Brain microvascular endothelial cell (primary cell): Measurements from ENCODE around the gene PNPLA6.
"Not testable (repeated sequence)": the region's sequence is repeated elsewhere in the genome, so short reads cannot be mapped to it uniquely, and the experiment has no call there.

Source experiments
- DNase-seq: peaks from one replicate; pipeline ENCODE4 v3.0.0-alpha.2; 2020
- H3K27ac ChIP-seq: fragments of 250-450 bp; sonication (Bioruptor Pico); 2 replicates; pipeline ENCODE4 v1.5.1; 2020; ENCODE audit warnings: mild to moderate bottlenecking, moderate library complexity
- H3K27me3 ChIP-seq: fragments of 250-450 bp; sonication (Bioruptor Pico); replicated peaks from 2 replicates; pipeline ENCODE4 v1.5.1; 2020; ENCODE audit warnings: mild to moderate bottlenecking
- H3K36me3 ChIP-seq: fragments of 250-450 bp; sonication (Bioruptor Pico); replicated peaks from 2 replicates; pipeline ENCODE4 v1.5.1; 2020; ENCODE audit warnings: mild to moderate bottlenecking
- H3K4me3 ChIP-seq: 2 replicates; pipeline ENCODE4 v1.5.1; 2011; ENCODE audit warnings: low read depth, mild to moderate bottlenecking, control low read depth, low read length, moderate library complexity
- CTCF ChIP-seq: IDR thresholded peaks from 2 replicates; pipeline ENCODE4 v1.5.1; 2011; ENCODE audit warnings: low read depth, mild to moderate bottlenecking, moderate library complexity, low read length, control low read depth, inconsistent platforms; ENCODE audit errors: missing control alignments
- in situ Hi-C: cut with HindIII; loops from 2 replicates; pipeline ENCODE4 v1.10.0; 2017; ENCODE audit warnings: low sequenced_read_pairs, low pct_ligation_motif_present

The PNPLA6 gene

DNA sequence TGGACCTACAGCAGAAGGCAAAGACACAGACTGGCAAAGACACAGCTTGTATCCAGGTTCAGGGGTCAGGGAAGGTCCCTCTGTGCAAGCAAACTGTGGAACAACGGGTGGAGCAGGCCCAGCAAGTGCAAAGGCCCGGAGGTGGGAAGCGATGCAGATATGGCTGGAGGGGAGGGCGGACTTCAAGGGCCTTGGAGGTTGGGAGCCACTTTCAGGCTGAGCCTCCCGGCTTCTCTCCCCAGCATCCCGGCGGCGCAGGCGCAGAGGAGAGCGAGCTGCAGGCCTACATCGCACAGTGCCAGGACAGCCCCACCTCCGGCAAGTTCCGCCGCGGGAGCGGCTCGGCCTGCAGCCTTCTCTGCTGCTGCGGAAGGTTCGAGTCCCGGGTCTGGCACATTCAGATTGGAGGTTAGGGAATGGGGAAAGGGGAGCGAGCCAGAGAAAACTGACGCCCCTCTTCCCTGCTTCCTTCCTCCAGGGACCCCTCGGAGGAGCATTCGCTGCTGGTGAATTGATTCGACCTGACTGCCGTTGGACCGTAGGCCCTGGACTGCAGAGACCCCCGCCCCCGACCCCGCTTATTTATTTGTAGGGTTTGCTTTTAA lies 2.1 kb upstream of the PNPLA6 start:
- Histone ChIP-seq H3K27me3 (no peaks in the 10 kb centered on the region), H3K27ac (peak overlapping the region; percentile 13), H3K36me3 (peaks cover 9% of the 10 kb centered on the region), H3K4me3 (peak overlapping the region; percentile 98)
- in situ Hi-C loops = no loop called here
- no peak for DNase-seq
- TF ChIP-seq CTCF = no peak

- DNase-seq = peak; percentile 73
- Histone ChIP-seq H3K36me3 (peaks cover 11% of the 10 kb centered on the region), H3K27me3 (no peaks in the 10 kb centered on the region), H3K4me3 (peak overlapping the region; percentile 98), H3K27ac (peak overlapping the region; percentile 63)
- TF ChIP-seq CTCF = no peak
- in situ Hi-C loops = no loop called here
Measured at GRCh38 chr19:7533925-7534480, 1.5 kb upstream of the PNPLA6 start.

DNA sequence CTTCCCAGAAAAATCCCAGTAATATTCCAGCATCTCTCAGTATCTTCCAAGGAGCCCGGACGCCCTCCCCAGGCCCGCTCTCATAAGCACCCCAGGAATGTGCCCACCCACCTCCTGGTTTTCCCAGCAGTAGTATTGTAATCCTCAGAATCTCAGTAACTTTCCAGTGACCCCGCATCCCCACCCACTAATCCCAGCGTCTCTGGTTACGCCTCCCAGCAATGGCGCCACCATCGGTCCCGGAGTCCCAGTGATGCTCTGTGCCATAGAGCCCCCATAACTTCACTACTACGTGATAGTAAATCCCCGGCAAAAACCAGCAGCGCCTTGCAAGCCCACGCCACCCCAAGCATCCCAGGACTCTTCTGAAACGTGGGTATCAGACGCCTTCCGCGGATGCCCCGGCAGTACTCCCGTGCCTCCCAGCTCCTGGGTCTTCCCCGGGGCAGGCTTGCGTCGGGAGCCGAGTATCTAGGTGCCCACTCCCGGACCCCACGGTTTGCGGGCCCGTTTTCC lies 928 bp upstream of the PNPLA6 start:
- in situ Hi-C loops = no loop called here
- peak overlapping the region; percentile 98 for H3K4me3 ChIP-seq
- peak; percentile 78 for DNase-seq
- H3K27me3 ChIP-seq = no peaks in the 10 kb centered on the region
- H3K36me3 ChIP-seq = peaks cover 10% of the 10 kb centered on the region
- peak; percentile 36 for TF ChIP-seq CTCF
- peak overlapping the region; percentile 63 for H3K27ac ChIP-seq

DNA sequence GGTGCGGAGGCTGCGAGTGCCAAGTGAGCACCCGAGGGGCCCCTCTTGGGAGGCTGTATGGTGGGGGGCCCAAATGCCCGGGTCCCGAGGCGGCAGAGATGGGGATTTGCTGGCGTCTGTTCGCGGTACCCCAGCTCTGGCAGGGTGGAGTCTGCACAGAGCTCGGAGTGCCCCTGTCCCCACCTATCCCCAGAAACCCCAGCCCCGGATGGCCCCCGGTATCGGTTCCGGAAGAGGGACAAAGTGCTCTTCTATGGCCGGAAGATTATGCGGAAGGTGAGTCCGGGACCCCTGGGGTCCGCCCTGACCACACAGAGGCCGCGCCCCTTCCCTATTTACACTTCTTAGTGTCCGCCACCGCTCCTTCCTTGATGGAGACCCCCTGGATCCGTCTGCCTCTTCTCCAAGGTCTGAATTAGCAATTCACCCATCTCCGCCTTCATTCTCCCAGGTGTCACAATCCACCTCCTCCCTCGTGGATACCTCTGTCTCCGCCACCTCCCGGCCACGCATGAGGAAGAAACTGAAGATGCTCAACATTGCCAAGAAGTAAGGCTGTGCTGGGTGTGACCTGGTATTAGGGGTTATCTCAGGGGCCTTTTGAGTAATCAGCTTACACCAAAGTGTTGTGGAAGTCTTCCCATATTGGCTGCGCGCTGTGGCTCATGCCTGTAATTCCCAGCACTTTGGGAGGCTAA lies 630 bp downstream of the PNPLA6 start:
- DNase-seq = no peak
- in situ Hi-C loops = no loop called here
- Histone ChIP-seq H3K4me3 (peak overlapping the region; percentile 98), H3K27ac (no peak overlapping the region), H3K27me3 (no peaks in the 10 kb centered on the region), H3K36me3 (peaks cover 22% of the 10 kb centered on the region)
- no peak for TF ChIP-seq CTCF

DNA sequence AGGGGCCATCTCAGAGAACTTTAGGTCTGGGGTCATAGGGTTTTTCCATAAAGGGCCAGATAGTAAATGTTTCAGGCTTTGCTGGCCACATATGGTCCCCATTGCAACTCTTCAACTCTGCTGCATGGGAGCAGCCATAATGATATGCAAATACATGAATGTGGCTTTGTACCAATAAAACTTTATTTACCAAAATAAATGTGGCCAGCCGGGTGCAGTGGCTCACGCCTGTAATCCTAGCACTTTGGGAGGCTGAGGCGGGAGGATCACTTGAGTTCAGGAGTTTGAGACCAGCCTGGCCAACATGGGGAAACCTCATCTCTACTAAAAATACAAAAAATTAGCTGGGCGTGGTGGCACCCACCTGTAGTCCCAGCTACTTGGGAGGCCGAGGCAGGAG lies 3.5 kb downstream of the PNPLA6 start:
- DNase-seq, H3K4me3 ChIP-seq, H3K27ac ChIP-seq, H3K27me3 ChIP-seq, in situ Hi-C loops: not testable (repeated sequence)
- peaks cover 43% of the 10 kb centered on the region for H3K36me3 ChIP-seq

DNA sequence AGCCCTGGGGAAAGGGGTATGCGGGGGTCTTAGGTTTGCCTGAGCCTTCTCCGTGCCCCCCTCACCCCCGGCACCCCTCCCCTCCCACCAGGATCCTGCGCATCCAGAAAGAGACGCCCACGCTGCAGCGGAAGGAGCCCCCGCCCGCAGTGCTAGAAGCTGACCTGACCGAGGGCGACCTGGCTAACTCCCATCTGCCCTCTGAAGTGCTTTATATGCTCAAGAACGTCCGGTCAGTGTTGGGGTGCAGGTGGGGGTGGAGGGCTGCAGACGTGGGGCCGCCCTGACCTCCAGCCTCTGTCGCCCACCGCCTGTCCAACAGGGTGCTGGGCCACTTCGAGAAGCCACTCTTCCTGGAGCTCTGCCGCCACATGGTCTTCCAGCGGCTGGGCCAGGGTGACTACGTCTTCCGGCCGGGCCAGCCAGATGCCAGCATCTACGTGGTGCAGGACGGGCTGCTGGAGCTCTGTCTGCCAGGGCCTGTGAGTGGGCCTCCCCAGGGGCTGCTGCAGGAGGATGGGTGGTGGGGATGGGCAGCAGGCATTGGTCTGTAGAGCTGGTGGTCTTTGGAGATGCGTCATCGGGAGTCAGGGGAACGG lies 4.4 kb downstream of the PNPLA6 start:
- no peak for TF ChIP-seq CTCF
- no peaks in the 10 kb centered on the region for H3K27me3 ChIP-seq
- H3K27ac ChIP-seq = no peak overlapping the region
- peaks cover 48% of the 10 kb centered on the region for H3K36me3 ChIP-seq
- in situ Hi-C loops = no loop called here
- no peak for DNase-seq
- no peak overlapping the region for H3K4me3 ChIP-seq
